Measurements from ENCODE around the gene PROB1.

DNA sequence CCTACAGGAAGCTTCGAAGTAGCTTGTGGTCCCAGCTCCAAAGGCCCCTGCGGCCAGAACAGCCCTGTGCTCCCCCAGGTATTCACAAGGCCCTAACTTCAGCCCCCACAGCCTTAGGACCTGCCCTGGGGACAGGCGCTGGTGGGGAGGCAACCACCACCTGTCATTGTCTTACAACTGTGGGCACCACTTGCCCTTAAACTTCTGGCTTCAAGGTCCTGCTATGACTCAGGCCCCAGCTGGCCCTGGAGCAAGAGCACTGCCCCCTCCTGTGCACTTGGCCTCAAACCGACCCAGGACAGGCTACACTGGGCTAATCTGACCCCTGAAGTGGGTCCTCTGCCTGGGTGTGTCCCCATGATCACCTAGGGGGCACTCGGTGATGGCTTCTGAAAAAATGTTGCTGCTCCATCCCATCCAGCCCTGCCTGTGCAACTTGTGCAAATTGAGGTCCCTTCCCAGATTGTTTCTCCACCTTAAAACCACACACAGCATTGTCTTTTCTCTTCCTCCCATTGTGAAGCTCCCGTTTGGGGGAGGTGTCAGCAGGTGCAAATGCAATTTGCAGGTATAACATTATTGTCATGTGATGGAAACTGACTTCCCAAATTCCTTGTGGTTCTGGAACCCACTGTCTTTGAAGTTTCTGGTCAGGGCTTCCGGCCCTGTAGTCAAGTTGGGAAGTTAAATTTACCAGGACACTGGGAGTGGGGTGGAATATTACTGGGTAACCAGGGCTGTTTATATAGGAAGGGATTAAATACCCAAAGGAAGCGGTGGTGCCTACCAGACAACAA is 1.1 kb upstream of the PROB1 start:
- TF ChIP-seq, protein P1, sequence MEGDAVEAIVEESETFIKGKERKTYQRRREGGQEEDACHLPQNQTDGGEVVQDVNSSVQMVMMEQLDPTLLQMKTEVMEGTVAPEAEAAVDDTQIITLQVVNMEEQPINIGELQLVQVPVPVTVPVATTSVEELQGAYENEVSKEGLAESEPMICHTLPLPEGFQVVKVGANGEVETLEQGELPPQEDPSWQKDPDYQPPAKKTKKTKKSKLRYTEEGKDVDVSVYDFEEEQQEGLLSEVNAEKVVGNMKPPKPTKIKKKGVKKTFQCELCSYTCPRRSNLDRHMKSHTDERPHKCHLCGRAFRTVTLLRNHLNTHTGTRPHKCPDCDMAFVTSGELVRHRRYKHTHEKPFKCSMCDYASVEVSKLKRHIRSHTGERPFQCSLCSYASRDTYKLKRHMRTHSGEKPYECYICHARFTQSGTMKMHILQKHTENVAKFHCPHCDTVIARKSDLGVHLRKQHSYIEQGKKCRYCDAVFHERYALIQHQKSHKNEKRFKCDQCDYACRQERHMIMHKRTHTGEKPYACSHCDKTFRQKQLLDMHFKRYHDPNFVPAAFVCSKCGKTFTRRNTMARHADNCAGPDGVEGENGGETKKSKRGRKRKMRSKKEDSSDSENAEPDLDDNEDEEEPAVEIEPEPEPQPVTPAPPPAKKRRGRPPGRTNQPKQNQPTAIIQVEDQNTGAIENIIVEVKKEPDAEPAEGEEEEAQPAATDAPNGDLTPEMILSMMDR (IDR thresholded peaks at IDR 0.05): no peak
- TF ChIP-seq POLR2AphosphoS5 (IDR thresholded peaks at IDR 0.05) (no peak), POLR2A (IDR thresholded peaks at IDR 0.05) (no peak), EP300 (IDR thresholded peaks at IDR 0.05) (no peak)

Data from suprapubic skin (tissue), 4 donors.